ENCODE measurements around the gene TNS1.

TNS1 gene

DNA sequence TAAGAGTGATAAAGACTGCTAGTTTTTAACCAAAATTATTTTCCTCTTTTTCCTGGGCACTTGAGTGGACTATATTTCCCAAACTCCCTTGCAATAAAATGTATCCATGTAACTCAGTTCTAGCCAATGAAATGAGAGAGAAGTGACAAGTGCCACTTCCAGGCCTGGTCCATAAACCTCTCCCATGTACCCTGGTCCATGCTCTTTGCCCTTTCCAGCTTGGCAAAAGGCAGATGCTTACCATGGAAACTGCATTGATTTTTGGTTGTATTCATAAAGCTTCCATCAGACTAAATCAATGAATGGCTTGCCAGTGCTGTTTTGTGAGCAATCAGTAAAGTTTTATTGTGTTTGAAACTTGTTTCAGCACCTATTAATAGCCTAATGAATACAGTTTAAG lies 229.3 kb downstream of the TNS1 start:
- TF ChIP-seq, protein P1, sequence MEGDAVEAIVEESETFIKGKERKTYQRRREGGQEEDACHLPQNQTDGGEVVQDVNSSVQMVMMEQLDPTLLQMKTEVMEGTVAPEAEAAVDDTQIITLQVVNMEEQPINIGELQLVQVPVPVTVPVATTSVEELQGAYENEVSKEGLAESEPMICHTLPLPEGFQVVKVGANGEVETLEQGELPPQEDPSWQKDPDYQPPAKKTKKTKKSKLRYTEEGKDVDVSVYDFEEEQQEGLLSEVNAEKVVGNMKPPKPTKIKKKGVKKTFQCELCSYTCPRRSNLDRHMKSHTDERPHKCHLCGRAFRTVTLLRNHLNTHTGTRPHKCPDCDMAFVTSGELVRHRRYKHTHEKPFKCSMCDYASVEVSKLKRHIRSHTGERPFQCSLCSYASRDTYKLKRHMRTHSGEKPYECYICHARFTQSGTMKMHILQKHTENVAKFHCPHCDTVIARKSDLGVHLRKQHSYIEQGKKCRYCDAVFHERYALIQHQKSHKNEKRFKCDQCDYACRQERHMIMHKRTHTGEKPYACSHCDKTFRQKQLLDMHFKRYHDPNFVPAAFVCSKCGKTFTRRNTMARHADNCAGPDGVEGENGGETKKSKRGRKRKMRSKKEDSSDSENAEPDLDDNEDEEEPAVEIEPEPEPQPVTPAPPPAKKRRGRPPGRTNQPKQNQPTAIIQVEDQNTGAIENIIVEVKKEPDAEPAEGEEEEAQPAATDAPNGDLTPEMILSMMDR (IDR thresholded peaks at IDR 0.05; ENCODE audit: insufficient read depth, low read depth, low read length, missing control alignments), result no peak
- H3K4me3 ChIP-seq (ENCODE audit: low read depth, low read length), result no peak overlapping the region
- DNase-seq (ENCODE audit: low read depth), result no peak

DNA sequence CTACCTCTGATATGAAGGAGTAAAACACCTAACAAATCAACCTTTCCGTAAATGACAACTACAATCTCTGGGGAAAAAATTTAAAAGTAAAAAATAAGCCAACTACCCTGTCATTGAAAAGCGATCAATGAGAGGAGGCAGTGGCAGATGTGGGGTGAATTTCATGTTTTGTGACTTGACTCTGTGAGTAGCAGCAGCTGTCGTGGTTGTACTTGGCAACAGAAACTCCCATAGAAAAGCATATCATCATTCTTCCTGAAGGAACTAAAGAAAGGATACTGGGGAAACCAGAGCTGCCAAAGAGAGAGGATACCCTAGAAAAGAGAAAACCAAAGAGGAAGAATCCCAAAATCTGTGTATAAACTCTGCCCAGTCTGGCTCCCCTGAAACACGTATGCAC lies 236.4 kb downstream of the TNS1 start:
- no peak for DNase-seq (ENCODE audit: low read depth)
- TF ChIP-seq, protein P1 (IDR thresholded peaks at IDR 0.05; ENCODE audit: insufficient read depth, low read depth, low read length, missing control alignments), result no peak
- H3K4me3 ChIP-seq (ENCODE audit: low read depth, low read length), result no peak overlapping the region

DNA sequence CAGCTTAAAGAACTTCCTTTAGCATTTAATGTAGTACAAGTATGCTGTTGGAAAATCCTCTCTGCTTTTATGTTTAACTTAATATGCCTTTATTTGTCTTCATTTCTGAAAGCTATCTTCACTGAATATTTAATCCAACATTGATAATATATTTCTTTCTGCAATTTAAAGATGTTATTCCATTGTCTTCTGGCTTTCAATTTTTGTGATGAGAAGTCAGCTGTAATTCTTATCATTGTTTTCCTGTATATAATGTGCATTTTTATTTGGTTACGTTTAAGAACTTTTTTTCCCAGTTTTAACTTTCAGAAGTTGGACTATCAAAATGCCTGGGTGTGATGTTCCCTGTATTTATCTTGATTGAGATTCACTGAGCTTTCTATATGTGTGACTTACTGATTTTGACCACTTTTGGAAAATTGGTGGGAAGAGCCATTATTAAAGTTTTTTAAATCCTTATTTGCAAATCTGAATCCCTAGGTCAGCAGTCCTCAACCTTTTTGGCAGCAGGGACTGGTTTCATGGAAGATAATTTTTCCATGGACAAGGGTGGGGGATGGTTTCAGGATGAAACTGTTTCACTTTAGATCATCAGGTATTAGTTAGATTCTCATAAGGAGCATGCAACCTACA lies 241.0 kb downstream of the TNS1 start:
- no peak for DNase-seq (ENCODE audit: low read depth)
- TF ChIP-seq, protein P1 (IDR thresholded peaks at IDR 0.05; ENCODE audit: insufficient read depth, low read depth, low read length, missing control alignments), result no peak
- no peak overlapping the region for H3K4me3 ChIP-seq (ENCODE audit: low read depth, low read length)

DNA sequence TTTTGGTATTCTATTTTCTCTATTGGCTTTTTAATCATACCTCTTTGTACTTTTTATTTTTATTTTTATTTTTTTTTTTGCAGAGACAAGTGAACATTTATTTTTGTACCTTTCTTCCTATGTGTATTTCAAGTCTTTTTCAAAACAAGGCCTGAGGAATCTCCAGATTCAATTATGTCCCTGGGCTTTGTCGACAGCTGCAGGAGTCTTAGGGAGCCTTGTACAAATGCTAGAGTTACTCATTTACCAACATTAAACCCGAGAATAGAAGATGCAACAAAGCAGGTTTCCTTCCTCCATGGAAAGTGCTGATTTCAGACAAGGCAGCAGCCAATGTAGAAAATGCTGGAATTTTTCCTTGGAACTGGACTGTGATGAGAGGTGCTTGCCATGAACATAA lies 242.8 kb downstream of the TNS1 start:
- H3K4me3 ChIP-seq (ENCODE audit: low read depth, low read length), result no peak overlapping the region
- TF ChIP-seq, protein P1 (IDR thresholded peaks at IDR 0.05; ENCODE audit: insufficient read depth, low read depth, low read length, missing control alignments), result no peak
- DNase-seq (ENCODE audit: low read depth), result no peak

DNA sequence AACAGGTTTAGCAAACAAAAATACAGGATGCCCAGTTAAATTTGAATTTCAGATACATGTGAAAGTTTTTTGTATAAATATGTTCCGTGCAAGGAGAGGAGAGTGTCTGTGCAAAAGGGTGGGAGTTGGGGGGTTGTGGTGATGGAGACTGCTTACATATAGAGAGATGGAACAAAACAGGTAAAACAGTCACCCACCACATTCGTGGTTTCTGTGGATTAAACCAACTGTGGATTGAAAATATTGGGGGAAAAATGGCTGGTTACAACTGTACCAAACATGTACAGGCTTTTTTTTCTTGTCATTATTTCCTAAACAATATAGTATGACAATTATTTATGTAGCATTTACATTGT lies 245.7 kb downstream of the TNS1 start:
- DNase-seq (ENCODE audit: low read depth), result no peak

DNA sequence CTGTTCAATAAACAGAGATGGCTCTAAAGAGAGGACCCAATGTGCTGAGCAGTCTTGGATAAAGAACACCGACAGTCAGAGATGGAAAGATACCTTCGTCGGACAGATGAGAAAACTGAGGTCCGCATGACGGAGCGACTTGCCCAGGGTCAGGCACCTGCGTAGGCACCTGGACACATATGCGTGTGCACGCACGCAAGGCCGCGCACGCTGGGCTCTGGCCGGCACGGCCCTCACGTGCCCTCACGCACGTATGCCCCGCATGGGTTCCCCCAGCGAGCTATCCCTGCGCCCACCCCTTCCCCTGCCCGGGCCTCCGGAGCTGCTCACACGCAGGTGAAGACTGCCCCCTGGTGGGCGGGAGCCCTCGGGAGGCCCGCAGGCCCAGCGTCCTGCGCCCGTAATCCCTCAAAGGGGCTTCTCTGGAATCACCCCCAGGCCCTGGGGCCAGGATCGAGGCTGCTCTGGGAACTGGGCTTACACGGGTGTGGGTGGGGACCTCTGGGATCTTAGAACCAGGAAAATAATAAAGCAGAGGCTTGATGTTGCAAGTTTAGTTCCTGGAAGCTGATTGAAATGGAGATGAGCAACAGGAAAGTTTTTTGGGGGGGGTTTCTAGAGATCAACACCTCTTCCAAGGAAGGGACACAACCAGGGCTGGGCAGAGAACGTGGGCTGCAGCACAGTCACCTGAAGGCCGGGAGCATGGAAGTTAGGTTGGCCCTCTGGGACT lies 246.3 kb downstream of the TNS1 start:
- 0 out of 2 replicates have a peak overlapping the region, but pooled peaks have one; percentile 8 for H3K4me3 ChIP-seq (ENCODE audit: low read depth, low read length)

More for the DNA sequence above, 245.7 kb downstream of the TNS1 start:
- H3K4me3 ChIP-seq (ENCODE audit: low read depth, low read length), result no peak overlapping the region
- TF ChIP-seq, protein P1 (IDR thresholded peaks at IDR 0.05; ENCODE audit: insufficient read depth, low read depth, low read length, missing control alignments), result no peak

More for the DNA sequence above, 246.3 kb downstream of the TNS1 start:
- peak; percentile 60 for DNase-seq (ENCODE audit: low read depth)
- TF ChIP-seq, protein P1 (IDR thresholded peaks at IDR 0.05; ENCODE audit: insufficient read depth, low read depth, low read length, missing control alignments), result peak; percentile 84

Measured in GM12865 (cell line).